Endothelial cell of umbilical vein (primary cell): ENCODE measurements around the gene USP4. TPM values are rescaled to one million over a fixed set of nuclear protein-coding genes. Genes with fewer than 3 reads are reported as not detected.

Source experiments
- BruUV-seq: library from RNA; stranded (reverse); fragments of 400-500 nt; replicated peaks from 2 replicates; lab custom pipeline; 2021; lab: Mats Ljungman, UMichigan
- CTCF ChIA-PET: fragments of 300-600, 350-600 bp; sonication (Branson Sonifier 250); formaldehyde crosslinking; loops from one replicate; lab custom pipeline; 2021; ENCODE audit warnings: antibody characterized with exemption, inconsistent platforms; lab: Charles Lee
- POLR2A ChIA-PET: fragments of 300-600, 350-600 bp; sonication (Branson Sonifier 250); formaldehyde crosslinking; loops from one replicate; lab custom pipeline; 2021; ENCODE audit warnings: antibody characterized with exemption, inconsistent platforms; lab: Charles Lee
- DNase-seq: peaks from one replicate; pipeline ENCODE4 v3.0.0-alpha.2; 2011; ENCODE audit warnings: low read depth, low spot score
- FAIRE-seq: peaks from 2 replicates; lab custom pipeline; 2011; peaks lifted over from hg19 to GRCh38; lab: Jason Lieb, UNC
- H2AFZ ChIP-seq: 2 replicates; pipeline ENCODE4 v1.6.0; 2012; ENCODE audit warnings: low read depth, low read length, control low read depth, inconsistent platforms
- H3K27ac ChIP-seq: 2 replicates; pipeline ENCODE4 v1.5.1; 2011; ENCODE audit warnings: low read depth, mild to moderate bottlenecking, control low read depth, low read length, moderate library complexity; ENCODE audit not compliant: insufficient read depth
- H3K27me3 ChIP-seq, 2 experiments: 2 replicates each; pipeline versions ENCODE4 v1.6.0 to v1.6.1; 2011; ENCODE audit warnings: low read length in 2 of 2, mixed read lengths in 1 of 2; ENCODE audit not compliant: control insufficient read depth in 2 of 2, insufficient read depth in 2 of 2
- H3K36me3 ChIP-seq, 2 experiments: 2 replicates in 1 of 2; 3 replicates in 1 of 2; pipeline ENCODE4 v1.5.1; 2011; ENCODE audit warnings: low read length in 2 of 2, mild to moderate bottlenecking in 1 of 2, moderate library complexity in 1 of 2; ENCODE audit not compliant: control insufficient read depth in 2 of 2, insufficient read depth in 2 of 2; ENCODE audit errors: extremely low read depth in 1 of 2
- H3K4me1 ChIP-seq: 3 replicates; pipeline ENCODE4 v1.5.1; 2011; ENCODE audit warnings: mild to moderate bottlenecking, low read length; ENCODE audit not compliant: control insufficient read depth, insufficient read depth; ENCODE audit errors: extremely low read depth
- H3K4me2 ChIP-seq: 2 replicates; pipeline ENCODE4 v1.6.1; 2011; ENCODE audit warnings: low read length, control low read depth, mixed read lengths; ENCODE audit not compliant: insufficient read depth
- H3K4me3 ChIP-seq, 3 experiments: fragments of 200-600 bp in 1 of 3; sonication (generic), shearing (Covaris generic) in 1 of 3; replicated peaks in 1 of 3; 2 replicates each; pipeline ENCODE4 v1.5.1; 2011 to 2016; ENCODE audit warnings: control low read depth in 3 of 3, low read length in 3 of 3, mild to moderate bottlenecking in 2 of 3, inconsistent platforms in 1 of 3, low read depth in 1 of 3, moderate library complexity in 1 of 3; ENCODE audit not compliant: insufficient read depth in 1 of 3
- H3K79me2 ChIP-seq: 2 replicates; pipeline ENCODE4 v1.6.0; 2012; ENCODE audit warnings: low read length, inconsistent platforms; ENCODE audit not compliant: control insufficient read depth, insufficient read depth
- H3K9ac ChIP-seq: replicated peaks from 2 replicates; pipeline ENCODE3; 2011; ENCODE audit warnings: low read length, control low read depth; ENCODE audit not compliant: insufficient read depth; ENCODE audit errors: extremely low read depth
- H3K9me1 ChIP-seq: replicated peaks from 3 replicates; pipeline ENCODE4 v1.6.0; 2011; ENCODE audit warnings: mild to moderate bottlenecking, low read length; ENCODE audit not compliant: control insufficient read depth, insufficient read depth; ENCODE audit errors: extremely low read depth
- H3K9me3 ChIP-seq: replicated peaks from 2 replicates; pipeline ENCODE4 v1.5.1; 2012; ENCODE audit warnings: low read length, inconsistent platforms; ENCODE audit not compliant: control insufficient read depth, insufficient read depth
- H4K20me1 ChIP-seq: replicated peaks from 2 replicates; pipeline ENCODE3; 2011; ENCODE audit warnings: mild to moderate bottlenecking, low read length; ENCODE audit not compliant: control insufficient read depth, insufficient read depth; ENCODE audit errors: extremely low read depth
- CTCF ChIP-seq, 2 donors: IDR thresholded peaks; 1 replicate in 1 of 2; 2 replicates in 1 of 2; pipeline ENCODE4 v1.5.1; 2011; ENCODE audit warnings: low read length in 2 of 2, mild to moderate bottlenecking in 2 of 2, moderate library complexity in 2 of 2, control low read depth in 1 of 2, inconsistent platforms in 1 of 2, low read depth in 1 of 2; ENCODE audit not compliant: insufficient read depth in 1 of 2; ENCODE audit errors: extremely low read depth in 1 of 2
- EZH2 ChIP-seq: IDR thresholded peaks from 2 replicates; pipeline ENCODE4 v1.6.1; 2012; ENCODE audit warnings: borderline replicate concordance, low read depth, mild to moderate bottlenecking, moderate library complexity, low read length, inconsistent platforms; ENCODE audit not compliant: severe bottlenecking
- FOS ChIP-seq: IDR thresholded peaks from 2 replicates; pipeline ENCODE4 v1.6.1; 2011; ENCODE audit warnings: mild to moderate bottlenecking, low read length, moderate library complexity, borderline replicate concordance; ENCODE audit not compliant: insufficient read depth
- GATA2 ChIP-seq: IDR thresholded peaks from 2 replicates; pipeline ENCODE4 v1.7.0; 2011; ENCODE audit warnings: low read depth, mild to moderate bottlenecking, moderate library complexity, mixed read lengths, low read length; ENCODE audit not compliant: insufficient read length, insufficient read depth
- JUN ChIP-seq: IDR thresholded peaks from 2 replicates; pipeline ENCODE4 v1.6.1; 2011; ENCODE audit warnings: borderline replicate concordance, low read depth; ENCODE audit not compliant: insufficient read length, insufficient read depth
- MAX ChIP-seq: IDR thresholded peaks from 2 replicates; pipeline ENCODE4 v1.6.1; 2011; ENCODE audit not compliant: insufficient read depth, insufficient read length
- MYC ChIP-seq: IDR thresholded peaks from one replicate; pipeline ENCODE4 v1.6.1; 2011; ENCODE audit warnings: mild to moderate bottlenecking, low read depth, low read length
- POLR2A ChIP-seq: IDR thresholded peaks from 2 replicates; pipeline ENCODE4 v1.6.1; 2012; ENCODE audit warnings: low read depth, mild to moderate bottlenecking, control low read depth, low read length
- POLR2AphosphoS5 ChIP-seq: IDR thresholded peaks from 2 replicates; pipeline ENCODE4 v1.6.1; 2012; ENCODE audit warnings: low read depth, mild to moderate bottlenecking, control low read depth, low read length, moderate library complexity; ENCODE audit not compliant: insufficient read depth
- dilution Hi-C: fragments of 300-500 bp; cut with MboI; formaldehyde crosslinking; loops from one replicate; pipeline ENCODE4 v1.15.0; 2019; ENCODE audit warnings: low sequenced_read_pairs; ENCODE audit not compliant: extremely low pct_ligation_motif_present
- intact Hi-C: fragments of 100-400 bp; cut with micrococcal nuclease; formaldehyde crosslinking; loops from one replicate; pipeline ENCODE4 v1.10.0; 2022
- polyA plus RNA-seq, 4 experiments: library from polyadenylated mRNA; depleted of rRNA in 3 of 4; stranded (reverse) in 3 of 4; unstranded in 1 of 4; fragments of >200 nt; gene quantifications; 2 replicates each; pipeline versions ENCODE4 v1.2.1 to v1.2.3, GENCODE V29; 2011 to 2012; ENCODE audit warnings: missing spikeins in 1 of 4
- total RNA-seq: library from RNA; stranded (reverse); gene quantifications from 2 replicates; pipeline ENCODE4 v1.2.3, GENCODE V29; 2021

Gene USP4
- total and polyA plus RNA-seq, 2 donors (not counting 3 experiments of a cell fraction or from before 2014, with no cell fraction given), result 39.1 to 61.3 TPM

GRCh38 chr3:49377483-49377882 lies 37.6 kb upstream of the USP4 start:
- no peak overlapping the region for H3K9ac ChIP-seq
- DNase-seq (no peak), FAIRE-seq (no peak)
- H2AFZ ChIP-seq, result no peak overlapping the region
- no peaks in the 10 kb centered on the region for H3K9me3 ChIP-seq
- peaks cover 10% of the 10 kb centered on the region for H4K20me1 ChIP-seq
- no peak overlapping the region for H3K27ac ChIP-seq
- no peak overlapping the region for H3K4me3 ChIP-seq
- no peak overlapping the region for H3K4me2 ChIP-seq
- H3K9me1 ChIP-seq, result no peaks in the 10 kb centered on the region
- intact Hi-C loops (no loop called here), dilution Hi-C loops (no loop called here)
- no peaks in the 10 kb centered on the region for H3K27me3 ChIP-seq
- no peaks in the 10 kb centered on the region for H3K4me1 ChIP-seq
- TF ChIP-seq MAX (no peak), POLR2A (no peak), GATA2 (no peak), FOS (no peak), CTCF (IDR thresholded peaks at IDR 0.05; ENCODE audit: extremely low read depth in 1 of 2, insufficient read depth in 1 of 2, low read depth in 1 of 2, low read length in 2 of 2) (no peak), EZH2 (no peak), MYC (no peak), POLR2AphosphoS5 (no peak), JUN (no peak)
- POLR2A ChIA-PET, result interaction anchor here (0.5 to 0.7 kb wide), 2 partner anchors 9 to 16 kb away, joined by 3 to 5 read pairs; no protein-coding TSS in a partner anchor
- peaks cover 16 to 17% of the 10 kb centered on the region in 2 experiments for H3K36me3 ChIP-seq
- CTCF ChIA-PET, result interaction anchor here (0.9 to 1.3 kb wide), 3 partner anchors 11 to 72 kb away, joined by 3 read pairs; no protein-coding TSS in a partner anchor
- peaks cover 99% of the 10 kb centered on the region for H3K79me2 ChIP-seq
- no TSS peak for BruUV-seq
